HCT116 (cell line): Measurements from ENCODE around the gene SLC37A4. TPM values are rescaled to one million over a fixed set of nuclear protein-coding genes. Genes with fewer than 3 reads are reported as not detected.
A peak's percentile ranks its signal among the peaks of the same experiment; 100 is the strongest.
"Not testable (repeated sequence)": the region's sequence is repeated elsewhere in the genome, so short reads cannot be mapped to it uniquely, and the experiment has no call there.

Experiments used
- ATAC-seq: fragments of 200-7000 bp; cut with Tn5 transposase; 2 replicates; pipeline ENCODE4 v1.9.1; 2020; ENCODE audit warnings: mild to moderate bottlenecking, moderate library complexity
- BruUV-seq: library from RNA; stranded (reverse); fragments of 400-500 nt; replicated peaks from 2 replicates; lab custom pipeline; 2021; lab: Mats Ljungman, UMichigan
- CTCF ChIA-PET: fragments of 300-600 bp; sonication (Branson Sonifier 250); formaldehyde crosslinking; loops from one replicate; lab custom pipeline; 2021; ENCODE audit warnings: antibody characterized with exemption; lab: Charles Lee
- POLR2A ChIA-PET: fragments of 300-600, 350-600 bp; sonication (Branson Sonifier 250); formaldehyde crosslinking; loops from one replicate; lab custom pipeline; 2021; ENCODE audit warnings: antibody characterized with exemption; lab: Charles Lee
- RAD21 ChIA-PET, 2 experiments: fragments of 300-600 bp; sonication (Branson Sonifier 250); formaldehyde crosslinking; loops; one replicate each; lab custom pipeline; 2023; ENCODE audit warnings: low total read pairs in 2 of 2; ENCODE audit not compliant: uncharacterized antibody in 2 of 2, unreplicated experiment in 2 of 2, low non-redundant PET in 1 of 2; lab: Charles Lee
- DNase-seq: peaks from one replicate; pipeline ENCODE4 v3.0.0-alpha.2; 2010; ENCODE audit warnings: low read depth, low spot score
- H2AFZ ChIP-seq: fragments of 200-600 bp; shearing (Covaris generic), sonication (generic); 2 replicates; pipeline ENCODE4 v1.6.1; 2017; ENCODE audit warnings: low read depth, mixed run types, mixed read lengths, antibody characterized with exemption, low read length; ENCODE audit not compliant: poor library complexity, severe bottlenecking
- H3K27ac ChIP-seq: 2 replicates; pipeline ENCODE4 v1.5.1; 2012; ENCODE audit warnings: low read depth, low read length
- H3K27me3 ChIP-seq: fragments of 200-600 bp; sonication (generic); 2 replicates; pipeline ENCODE4 v1.6.1; 2016; ENCODE audit warnings: mixed run types, low read length, mixed read lengths; ENCODE audit not compliant: insufficient read depth
- H3K36me3 ChIP-seq, 2 experiments: fragments of 200-500 bp in 1 of 2; fragments of 200-600 bp in 1 of 2; sonication (Bioruptor generic) in 1 of 2; sonication (generic) in 1 of 2; 2 replicates each; pipeline versions ENCODE4 v1.5.1 to v1.6.1; 2014 to 2016; ENCODE audit warnings: low read length in 2 of 2, inconsistent platforms in 1 of 2, mixed read lengths in 1 of 2, mixed run types in 1 of 2; ENCODE audit not compliant: insufficient read depth in 2 of 2, control insufficient read depth in 1 of 2
- H3K4me1 ChIP-seq, 2 experiments: fragments of 200-600 bp in 1 of 2; sonication (generic) in 1 of 2; 2 replicates each; pipeline versions ENCODE4 v1.5.1 to v1.6.1; 2012 to 2017; ENCODE audit warnings: low read length in 2 of 2, inconsistent platforms in 1 of 2, mild to moderate bottlenecking in 1 of 2, mixed read lengths in 1 of 2, mixed run types in 1 of 2, moderate library complexity in 1 of 2; ENCODE audit not compliant: insufficient read depth in 2 of 2, control insufficient read depth in 1 of 2
- H3K4me2 ChIP-seq: fragments of 200-600 bp; sonication (generic); 2 replicates; pipeline ENCODE4 v1.6.1; 2017; ENCODE audit warnings: mixed run types, low read length, mixed read lengths
- H3K4me3 ChIP-seq, 2 experiments: fragments of 200-600 bp in 1 of 2; sonication (generic) in 1 of 2; replicated peaks in 1 of 2; 2 replicates each; pipeline ENCODE4 v1.5.1; 2011 to 2016; ENCODE audit warnings: low read length in 2 of 2, control low read depth in 1 of 2, low read depth in 1 of 2, mild to moderate bottlenecking in 1 of 2, mixed read lengths in 1 of 2, mixed run types in 1 of 2
- H3K79me2 ChIP-seq: fragments of 200-600 bp; sonication (generic); 2 replicates; pipeline ENCODE4 v1.6.1; 2017; ENCODE audit warnings: mild to moderate bottlenecking, mixed run types, low read length, moderate library complexity, mixed read lengths; ENCODE audit not compliant: insufficient read depth
- H3K9ac ChIP-seq: fragments of 200-600 bp; sonication (generic); 2 replicates; pipeline ENCODE4 v1.6.1; 2016; ENCODE audit warnings: low read length, mixed read lengths
- H3K9me2 ChIP-seq: fragments of 200-600 bp; sonication (generic), shearing (Covaris generic); 2 replicates; pipeline ENCODE4 v1.6.1; 2017; ENCODE audit warnings: mixed run types, mild to moderate bottlenecking, moderate library complexity; ENCODE audit not compliant: insufficient read depth
- H3K9me3 ChIP-seq, 2 experiments: fragments of 200-500 bp in 1 of 2; fragments of 200-600 bp in 1 of 2; sonication (Bioruptor generic) in 1 of 2; sonication (generic) in 1 of 2; 2 replicates each; pipeline ENCODE4 v1.6.1; 2014 to 2017; ENCODE audit warnings: low read length in 2 of 2, mixed read lengths in 2 of 2, inconsistent platforms in 1 of 2, low read depth in 1 of 2, mild to moderate bottlenecking in 1 of 2, mixed run types in 1 of 2, moderate library complexity in 1 of 2; ENCODE audit not compliant: control insufficient read depth in 1 of 2, insufficient read depth in 1 of 2
- H4K20me1 ChIP-seq: fragments of 200-600 bp; sonication (generic), shearing (Covaris generic); 2 replicates; pipeline ENCODE4 v1.6.1; 2017; ENCODE audit warnings: mixed run types, mild to moderate bottlenecking, moderate library complexity; ENCODE audit not compliant: insufficient read depth
- EGR1 ChIP-seq: IDR thresholded peaks from 2 replicates; pipeline ENCODE4 v1.6.1; 2012; ENCODE audit warnings: low read depth
- MAX ChIP-seq: IDR thresholded peaks from 2 replicates; pipeline ENCODE4 v1.6.1; 2012
- POLR2A ChIP-seq: IDR thresholded peaks from 2 replicates; pipeline ENCODE4 v1.7.0; 2011; ENCODE audit warnings: borderline replicate concordance; ENCODE audit not compliant: insufficient read depth, insufficient read length; ENCODE audit errors: extremely low read depth
- POLR2AphosphoS5 ChIP-seq: IDR thresholded peaks from 2 replicates; pipeline ENCODE4 v1.6.1; 2011; ENCODE audit warnings: mild to moderate bottlenecking, low read depth, low read length, moderate library complexity
- SIN3A ChIP-seq: IDR thresholded peaks from 2 replicates; pipeline ENCODE4 v1.6.1; 2012; ENCODE audit warnings: low read depth
- SP1 ChIP-seq: IDR thresholded peaks from 2 replicates; pipeline ENCODE4 v1.6.1; 2012; ENCODE audit warnings: low read depth
- SRF ChIP-seq: IDR thresholded peaks from 2 replicates; pipeline ENCODE4 v1.6.1; 2012; ENCODE audit warnings: low read depth
- TCF7L2 ChIP-seq: IDR thresholded peaks from 2 replicates; pipeline ENCODE4 v1.7.0; 2011; ENCODE audit warnings: borderline replicate concordance, inconsistent platforms; ENCODE audit not compliant: insufficient read depth, insufficient read length; ENCODE audit errors: extremely low read depth
- YY1 ChIP-seq: IDR thresholded peaks from 2 replicates; pipeline ENCODE4 v1.6.1; 2011; ENCODE audit warnings: low read length, low read depth, moderate library complexity, mild to moderate bottlenecking; ENCODE audit not compliant: insufficient replicate concordance; ENCODE audit errors: extremely low read depth
- ZFX ChIP-seq: fragments of 450-650 bp; IDR thresholded peaks from 2 replicates; pipeline ENCODE4 v1.6.1; 2017
- ZNF274 ChIP-seq: fragments of 200-500 bp; sonication (Bioruptor generic); IDR thresholded peaks from 2 replicates; pipeline ENCODE4 v1.6.1; 2014; ENCODE audit warnings: mild to moderate bottlenecking, low read depth, low read length, inconsistent platforms
- intact Hi-C: fragments of 100-400 bp; cut with micrococcal nuclease; formaldehyde crosslinking; loops from 2 replicates; pipeline ENCODE4 v1.10.0; 2022
- total RNA-seq: library from RNA; stranded (reverse); gene quantifications from one replicate; pipeline ENCODE4 v1.2.1, GENCODE V29; 2021; ENCODE audit not compliant: unreplicated experiment

The SLC37A4 gene
- total RNA-seq, 1 experiment from 2014 or later: 49.8 TPM

DNA sequence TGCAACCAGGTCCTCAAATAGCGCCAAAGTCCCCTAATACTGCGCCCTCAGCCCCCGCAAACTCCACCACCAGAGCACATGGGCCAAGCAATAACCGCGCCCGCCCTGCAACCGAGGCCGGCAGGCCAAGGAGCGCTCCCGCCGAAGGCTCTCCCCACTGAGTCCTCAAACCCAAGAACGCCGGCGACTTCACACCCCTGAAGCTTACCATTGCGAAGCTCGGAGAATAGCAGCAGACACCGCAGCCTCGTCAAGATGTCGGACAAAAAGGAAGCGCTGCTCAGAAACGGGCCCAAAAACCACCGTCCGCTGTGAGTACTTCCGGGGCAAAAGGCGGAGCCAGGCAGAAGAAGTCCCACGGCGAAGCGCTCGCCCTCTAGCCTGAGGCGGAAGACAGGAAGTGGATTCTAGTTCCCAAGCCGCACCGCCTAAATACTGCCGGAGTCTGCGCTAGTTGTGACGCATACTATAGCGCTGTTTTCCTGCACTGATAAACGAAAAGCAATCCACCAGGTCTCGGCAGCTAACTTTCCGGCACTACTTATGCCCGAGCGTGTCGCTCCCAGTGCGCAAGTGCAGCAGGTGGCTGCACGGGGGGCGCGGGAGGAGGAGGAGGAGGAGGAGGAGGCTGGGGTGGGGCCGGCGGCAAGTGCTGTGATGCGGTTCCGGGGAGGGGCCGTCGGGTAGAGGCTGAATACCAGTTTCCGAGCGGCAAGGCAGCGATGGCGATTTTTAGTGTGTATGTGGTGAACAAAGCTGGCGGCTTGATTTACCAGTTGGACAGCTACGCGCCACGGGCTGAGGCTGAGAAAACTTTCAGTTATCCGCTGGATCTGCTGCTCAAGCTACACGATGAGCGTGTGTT, 12.4 kb downstream of the SLC37A4 start, which contains the start of the genes RPS25 and TRAPPC4:
RPS25 (minus strand) TSS at position 270 of the 865 bp plus-strand sequence; CDS start at position 211, 59 bp downstream.
TRAPPC4 (plus strand) TSS at position 693 of the 865 bp plus-strand sequence; CDS start at position 723, 30 bp downstream.
- peak; percentile 94 for DNase-seq
- ChIA-PET RAD21 (no interaction called here), CTCF (no interaction called here), POLR2A (interaction anchor here (0.6 to 1.8 kb wide), 3 partner anchors 15 to 106 kb away, joined by 3 to 5 read pairs (median 4); no protein-coding TSS in a partner anchor)
- Histone ChIP-seq H3K9me3 (no peaks in the 10 kb centered on the region), H3K79me2 (peaks cover 65% of the 10 kb centered on the region), H4K20me1 (no peaks in the 10 kb centered on the region), H3K36me3 (peaks cover 30 to 58% of the 10 kb centered on the region in 2 experiments), H3K27ac (peak within 1 kb of the TSS; percentile 96), H3K4me3 (peak within 1 kb of the TSS; percentile 72 to 91), H3K9ac (peak within 1 kb of the TSS; percentile 99), H2AFZ (no peak within 1 kb of the TSS), H3K9me2 (no peaks in the 10 kb centered on the region), H3K27me3 (no peaks in the 10 kb centered on the region), H3K4me2 (peak within 1 kb of the TSS; percentile 70), H3K4me1 (peaks cover 18 to 32% of the 10 kb centered on the region in 2 experiments)
- TF ChIP-seq POLR2A: peak; percentile 79
- peak; percentile 72 for TF ChIP-seq EGR1
- TF ChIP-seq YY1: peak; percentile 92
- peak; percentile 57; the same call in 1 of the 2 replicates for TF ChIP-seq ZFX
- peak; percentile 77 for TF ChIP-seq SIN3A
- peak; percentile 94 for TF ChIP-seq MAX
- no peak for TF ChIP-seq ZNF274
- peak; percentile 88 for TF ChIP-seq TCF7L2
- TF ChIP-seq SRF: no peak; the same call in 1 of the 2 replicates
- TF ChIP-seq SP1: peak; percentile 80
- peak; percentile 87 for TF ChIP-seq POLR2AphosphoS5
- ATAC-seq: peak; percentile 81
- intact Hi-C loops: loop anchor here (2.0 to 5.0 kb wide), 2 partner anchors 84 to 106 kb away; no protein-coding TSS in a partner anchor
- BruUV-seq: no TSS peak

DNA sequence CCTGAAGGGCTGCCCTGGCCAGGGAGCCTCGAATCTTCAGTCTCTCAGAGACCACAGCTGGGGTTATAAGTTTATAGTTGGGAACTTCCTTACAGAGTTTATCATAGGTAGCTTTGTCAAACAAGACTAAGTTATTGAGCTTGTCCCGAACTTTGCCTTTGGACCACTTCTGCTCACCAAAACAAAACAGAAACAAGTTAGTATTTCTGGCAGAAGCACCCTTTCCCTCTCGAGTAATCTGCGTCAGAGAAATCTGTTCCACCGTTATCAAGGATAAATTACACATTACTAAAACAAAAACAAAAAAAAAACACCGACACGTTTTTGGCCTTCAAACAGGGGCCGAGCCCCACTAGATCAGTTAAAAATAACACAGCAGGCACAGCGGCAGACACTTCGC, 13.3 kb downstream of the SLC37A4 start:
- POLR2A ChIA-PET: not testable (repeated sequence)

More for the DNA sequence above, 13.3 kb downstream of the SLC37A4 start:
- intact Hi-C loops: loop anchor here (5.0 kb wide), 1 partner anchor 105 kb away; no protein-coding TSS in a partner anchor
- H3K27me3 ChIP-seq, CTCF ChIA-PET, H2AFZ ChIP-seq, DNase-seq, ATAC-seq, H4K20me1 ChIP-seq, H3K9me3 ChIP-seq, BruUV-seq, RAD21 ChIA-PET, H3K9me2 ChIP-seq: not testable (repeated sequence)
- peak overlapping the region; percentile 70 for H3K4me2 ChIP-seq
- peaks cover 65% of the 10 kb centered on the region for H3K79me2 ChIP-seq
- H3K36me3 ChIP-seq: peaks cover 34 to 62% of the 10 kb centered on the region in 2 experiments
- peak overlapping the region; percentile 96 for H3K27ac ChIP-seq
- peaks cover 18 to 29% of the 10 kb centered on the region in 2 experiments for H3K4me1 ChIP-seq
- peak overlapping the region; percentile 99 for H3K9ac ChIP-seq
- H3K4me3 ChIP-seq: peak overlapping the region; percentile 72 to 91
